ENCODE data around the gene TBC1D17. TPM values are rescaled to one million over a fixed set of nuclear protein-coding genes. Genes with fewer than 3 reads are reported as not detected.

The TBC1D17 gene
- total and polyA plus RNA-seq, 10 of the 15 experiments (the other 5 are each of a cell fraction or from before 2014, with no cell fraction given), result 0.42 to 20.4 (median 11.2) TPM

- TF ChIP-seq USF1 (IDR thresholded peaks at IDR 0.05; ENCODE audit: borderline replicate concordance, extremely low read length, insufficient read depth, low read depth, low read length) (no peak), E4F1 (IDR thresholded peaks at IDR 0.05; ENCODE audit: borderline replicate concordance, partially characterized antibody) (no peak), RB1 (IDR thresholded peaks at IDR 0.05; ENCODE audit: borderline replicate concordance) (no peak), TAF1 (IDR thresholded peaks at IDR 0.05; ENCODE audit: borderline replicate concordance, low read depth, low read length) (no peak), POLR2AphosphoS5 (IDR thresholded peaks at IDR 0.05; ENCODE audit: low read length) (peak; percentile 13; the same call in 1 of the 2 replicates), RCOR1 (conservative IDR thresholded peaks at IDR 0.05; ENCODE audit: low read depth, low read length) (no peak), ASH2L (IDR thresholded peaks at IDR 0.05; ENCODE audit: borderline replicate concordance, low read depth) (no peak), ETV6 (conservative IDR thresholded peaks at IDR 0.05 in 1 of 2, IDR thresholded peaks at IDR 0.05 in 1 of 2; ENCODE audit: borderline replicate concordance in 1 of 2, low read depth in 1 of 2) (no peak), MLLT1 (IDR thresholded peaks at IDR 0.05) (no peak), CHD2 (IDR thresholded peaks at IDR 0.05; ENCODE audit: borderline replicate concordance, low read depth, low read length) (no peak), ZBTB33 (IDR thresholded peaks at IDR 0.05) (no peak), KLF5 (IDR thresholded peaks at IDR 0.05; ENCODE audit: partially characterized antibody) (no peak), CHD1 (IDR thresholded peaks at IDR 0.05; ENCODE audit: low read depth, low read length) (no peak)
These were observed 54.5 kb downstream of the TBC1D17 start (continued) for GRCh38 chr19:49932041-49932451.
